CD4-positive, CD25-positive, alpha-beta regulatory T cell (primary cell): ENCODE results near the gene ZBTB7B. TPM values are rescaled to one million over a fixed set of nuclear protein-coding genes. Genes with fewer than 3 reads are reported as not detected.
"Not testable (repeated sequence)": the region's sequence is repeated elsewhere in the genome, so short reads cannot be mapped to it uniquely, and the experiment has no call there.

ENCODE experiments used
- ATAC-seq, 2 donors: fragments of 150-1000 bp; cut with Tn5 transposase; one replicate each; pipeline ENCODE4 v1.10.0; 2021; ENCODE audit warnings: low read depth in 2 of 2, moderate number of reproducible peaks in 2 of 2, moderate library complexity in 1 of 2
- DNase-seq, 3 donors: peaks; one replicate each; pipeline versions ENCODE4 v3.0.0 to v3.0.0-alpha.2; 2012 to 2022; ENCODE audit warnings: mixed read lengths in 1 of 3
- H3K27ac ChIP-seq: one replicate; pipeline ENCODE4 v1.7.0; 2013; ENCODE audit warnings: mild to moderate bottlenecking, low read length; ENCODE audit not compliant: insufficient read depth, poor library complexity, severe bottlenecking
- H3K27me3 ChIP-seq: one replicate; pipeline ENCODE4 v1.7.0; 2013; ENCODE audit warnings: low read length; ENCODE audit not compliant: control insufficient read depth, insufficient read depth
- H3K36me3 ChIP-seq: one replicate; pipeline ENCODE4 v1.7.0; 2013; ENCODE audit warnings: mild to moderate bottlenecking, low read length, moderate library complexity; ENCODE audit not compliant: control insufficient read depth, insufficient read depth
- H3K4me1 ChIP-seq: 2 replicates; pipeline ENCODE4 v1.7.0; 2013; ENCODE audit warnings: mild to moderate bottlenecking, low read length; ENCODE audit not compliant: insufficient read depth, control insufficient read depth, poor library complexity, severe bottlenecking
- H3K4me3 ChIP-seq: one replicate; pipeline ENCODE4 v1.7.0; 2013; ENCODE audit warnings: low read depth, mild to moderate bottlenecking, low read length, moderate library complexity
- H3K9me3 ChIP-seq, 2 experiments: 1 replicate in 1 of 2; 2 replicates in 1 of 2; pipeline ENCODE4 v1.7.0; 2013; ENCODE audit warnings: low read length in 2 of 2, mild to moderate bottlenecking in 1 of 2, moderate library complexity in 1 of 2; ENCODE audit not compliant: control insufficient read depth in 2 of 2
- H3K27ac Mint-ChIP-seq, 3 donors: one replicate each; pipeline ENCODE4 v1.8.0; 2020 to 2022; ENCODE audit warnings: mild to moderate bottlenecking in 3 of 3, mixed read lengths in 3 of 3, moderate library complexity in 2 of 3
- H3K27me3 Mint-ChIP-seq: one replicate; pipeline ENCODE4 v1.8.0; 2022; ENCODE audit warnings: mild to moderate bottlenecking, mixed read lengths
- H3K36me3 Mint-ChIP-seq: one replicate; pipeline ENCODE4 v1.8.0; 2020; ENCODE audit warnings: mixed read lengths
- H3K4me1 Mint-ChIP-seq, 4 donors: one replicate each; pipeline ENCODE4 v1.8.0; 2020 to 2022; ENCODE audit warnings: mixed read lengths in 4 of 4, mild to moderate bottlenecking in 1 of 4
- H3K4me3 Mint-ChIP-seq, 4 donors: one replicate each; pipeline ENCODE4 v1.8.0; 2020 to 2022; ENCODE audit warnings: mild to moderate bottlenecking in 4 of 4, mixed read lengths in 4 of 4, moderate library complexity in 3 of 4
- H3K9me3 Mint-ChIP-seq, 7 donors: one replicate each; pipeline ENCODE4 v1.8.0; 2020 to 2022; ENCODE audit warnings: mixed read lengths in 7 of 7, mild to moderate bottlenecking in 3 of 7, moderate library complexity in 2 of 7
- polyA plus RNA-seq, 4 donors: library from polyadenylated mRNA; unstranded; fragments of 300-500 nt; fragmentation: Illumina TruSeq; gene quantifications; one replicate each; pipeline ENCODE4 v1.2.3, GENCODE V29; 2021
- total RNA-seq: library from RNA; stranded (reverse); gene quantifications from one replicate; pipeline ENCODE4 v1.2.3, GENCODE V29; 2022

ZBTB7B gene
- total and polyA plus RNA-seq, 5 donors from 2014 or later = 3.7 to 68.0 (median 6.2) TPM

DNA sequence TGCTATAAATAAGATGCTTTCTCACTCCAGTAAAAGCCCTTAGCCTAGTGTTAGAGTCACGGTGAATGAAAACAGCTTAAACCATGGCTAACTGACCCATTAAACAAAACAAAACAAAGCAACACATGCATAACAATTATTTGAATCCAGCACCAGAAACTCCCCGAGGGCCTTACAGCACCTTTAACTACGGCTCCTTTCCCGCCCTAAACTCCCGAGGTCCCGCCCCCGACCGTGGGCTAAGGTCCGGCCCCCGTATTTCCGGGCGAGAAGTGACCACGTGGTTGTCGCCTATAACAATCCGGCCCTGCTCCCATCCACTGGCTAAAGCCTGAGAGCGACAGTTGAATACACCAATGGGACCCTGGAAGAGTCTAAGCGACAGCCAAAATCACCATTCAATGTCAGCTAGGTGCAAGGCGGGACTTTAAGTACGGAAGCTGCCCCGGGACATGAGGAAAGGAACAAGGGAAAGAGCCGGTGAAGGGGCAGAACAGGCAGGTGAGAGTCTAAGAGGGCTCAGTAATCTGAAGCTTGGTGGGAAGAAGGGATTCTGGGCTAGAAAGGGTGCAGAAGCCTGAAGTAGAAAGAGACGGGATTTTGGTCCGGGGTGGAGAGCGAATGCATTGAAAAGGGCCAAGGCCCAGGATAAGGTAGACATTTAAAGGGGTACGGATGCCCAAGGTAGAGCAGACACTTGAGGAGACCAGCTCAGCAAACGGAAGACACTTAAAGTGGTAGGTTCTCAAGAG lies 19.5 kb upstream of the ZBTB7B start, which contains the start of gene FLAD1:
FLAD1 (plus strand) TSS at position 448 of the 752 bp plus-strand sequence. CDS start 351 bp downstream, outside the sequence.
- Histone ChIP-seq H3K36me3 (peaks cover 5% of the 10 kb centered on the region), H3K27ac (peak within 1 kb of the TSS; percentile 85), H3K4me3 (peak within 1 kb of the TSS; percentile 98), H3K27me3 (no peaks in the 10 kb centered on the region), H3K9me3 (no peaks in the 10 kb centered on the region), H3K4me1 (peaks cover 30% of the 10 kb centered on the region)
- H3K9me3 Mint-ChIP-seq = no peaks in the 10 kb centered on the region
- peak; percentile 95 to 100 (median 95) for DNase-seq
- H3K36me3 Mint-ChIP-seq = peaks cover 3% of the 10 kb centered on the region
- H3K27me3 Mint-ChIP-seq = no peaks in the 10 kb centered on the region
- no peak within 1 kb of the TSS for H3K27ac Mint-ChIP-seq
- peaks cover 0 to 7% (median 3%) of the 10 kb centered on the region in 4 donors for H3K4me1 Mint-ChIP-seq
- peak; percentile 100 for ATAC-seq
- H3K4me3 Mint-ChIP-seq = no peak within 1 kb of the TSS

DNA sequence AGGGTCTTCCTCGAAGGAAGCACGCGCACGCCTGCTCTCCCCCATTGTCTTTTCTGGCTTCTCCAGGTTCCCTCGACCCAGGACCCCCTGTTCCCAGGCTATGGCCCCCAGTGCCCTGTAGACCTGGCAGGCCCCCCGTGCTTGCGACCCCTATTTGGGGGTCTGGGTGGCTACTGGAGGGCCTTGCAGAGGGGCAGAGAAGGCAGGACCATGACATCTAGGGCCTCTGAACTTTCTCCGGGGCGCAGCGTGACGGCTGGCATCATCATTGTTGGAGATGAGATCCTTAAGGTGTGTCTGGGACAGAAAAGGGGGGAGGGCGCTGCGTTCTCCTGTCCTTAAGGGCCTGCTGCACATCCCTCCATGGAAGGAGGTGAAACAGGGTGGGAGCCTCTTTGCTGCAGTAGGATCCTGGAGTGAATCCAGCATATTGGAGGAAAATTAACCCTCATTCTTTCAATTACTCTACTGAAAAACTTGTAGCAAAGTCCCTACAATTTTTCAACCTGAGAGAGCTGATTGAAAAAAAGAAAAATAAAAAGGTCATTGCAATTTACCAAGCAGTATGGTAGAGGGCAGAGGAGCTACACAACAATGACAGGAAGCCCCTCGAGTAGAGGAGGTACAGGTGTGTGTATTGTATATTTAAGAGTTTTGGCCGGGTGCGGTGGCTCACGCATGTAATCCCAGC lies 18.7 kb upstream of the ZBTB7B start:
- no peaks in the 10 kb centered on the region for H3K27me3 ChIP-seq
- H3K27me3 Mint-ChIP-seq = no peaks in the 10 kb centered on the region
- no peaks in the 10 kb centered on the region for H3K9me3 Mint-ChIP-seq
- H3K4me3 ChIP-seq = peak overlapping the region; percentile 98
- H3K36me3 ChIP-seq = peaks cover 12% of the 10 kb centered on the region
- ATAC-seq = no peak
- DNase-seq = no peak
- no peak overlapping the region for H3K27ac Mint-ChIP-seq
- peaks cover 8% of the 10 kb centered on the region for H3K36me3 Mint-ChIP-seq
- H3K4me1 Mint-ChIP-seq = peaks cover 0 to 13% (median 7%) of the 10 kb centered on the region in 4 donors
- H3K4me1 ChIP-seq = peaks cover 30% of the 10 kb centered on the region
- no peaks in the 10 kb centered on the region for H3K9me3 ChIP-seq
- peak overlapping the region; percentile 85 for H3K27ac ChIP-seq
- H3K4me3 Mint-ChIP-seq = no peak overlapping the region

DNA sequence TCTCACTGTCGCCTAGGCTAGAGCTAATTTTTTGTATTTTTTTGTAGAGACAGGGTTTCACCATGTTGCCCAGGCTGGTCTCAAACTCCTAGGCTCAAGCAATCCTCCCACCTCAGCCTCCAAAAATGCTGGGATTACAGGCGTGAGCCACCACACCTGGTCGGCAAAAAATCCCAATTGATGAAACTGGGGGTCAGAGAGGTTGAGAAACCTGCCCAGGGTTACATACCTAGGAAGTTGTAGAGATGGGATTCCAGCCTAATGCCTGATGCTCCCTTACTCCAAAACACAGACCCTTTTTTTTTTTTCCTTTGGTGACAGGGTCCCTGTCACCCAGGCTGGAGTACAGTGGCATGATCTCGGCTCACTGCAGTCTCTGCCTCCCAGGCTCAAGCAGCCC lies 15.9 kb upstream of the ZBTB7B start:
- H3K27ac Mint-ChIP-seq = peak overlapping the region in 1 of 3 donors; percentile 48
- not testable (repeated sequence) for H3K9me3 ChIP-seq, H3K27me3 ChIP-seq, H3K4me3 ChIP-seq, H3K9me3 Mint-ChIP-seq, H3K27ac ChIP-seq, H3K27me3 Mint-ChIP-seq, DNase-seq, ATAC-seq
- peaks cover 30% of the 10 kb centered on the region for H3K36me3 ChIP-seq
- peaks cover 10% of the 10 kb centered on the region for H3K36me3 Mint-ChIP-seq
- peaks cover 30% of the 10 kb centered on the region for H3K4me1 ChIP-seq
- peaks cover 0 to 18% (median 10%) of the 10 kb centered on the region in 4 donors for H3K4me1 Mint-ChIP-seq
- peak overlapping the region in 1 of 4 donors; percentile 43 for H3K4me3 Mint-ChIP-seq

DNA sequence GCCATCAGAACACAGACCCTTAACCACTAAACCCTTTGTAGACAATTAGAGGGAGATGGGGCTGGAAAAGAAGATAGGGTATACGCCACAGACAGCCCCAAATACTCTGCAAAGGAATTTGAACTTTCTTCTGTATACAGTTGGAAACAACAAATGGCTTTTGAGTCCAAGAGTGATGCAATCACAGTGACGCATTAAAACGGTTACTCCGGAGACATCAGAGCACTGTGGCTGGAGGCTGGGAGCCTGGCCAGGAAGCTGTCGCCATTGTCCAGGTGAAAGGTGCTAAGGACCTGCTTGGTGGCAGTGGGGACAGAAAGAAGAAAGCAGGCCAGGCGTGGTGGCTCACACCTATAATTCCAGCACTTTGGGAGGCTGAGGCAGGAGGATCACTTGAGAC lies 15.3 kb upstream of the ZBTB7B start:
- ATAC-seq (no peak), DNase-seq (no peak)
- Mint-ChIP-seq H3K27me3 (no peaks in the 10 kb centered on the region), H3K9me3 (no peaks in the 10 kb centered on the region), H3K4me1 (peaks cover 0 to 18% (median 10%) of the 10 kb centered on the region in 4 donors), H3K36me3 (peaks cover 11% of the 10 kb centered on the region), H3K4me3 (peak overlapping the region in 1 of 4 donors; percentile 43), H3K27ac (no peak overlapping the region)
- H3K9me3 ChIP-seq = no peaks in the 10 kb centered on the region
- peaks cover 27% of the 10 kb centered on the region for H3K4me1 ChIP-seq
- H3K4me3 ChIP-seq = no peak overlapping the region
- no peaks in the 10 kb centered on the region for H3K27me3 ChIP-seq
- no peak overlapping the region for H3K27ac ChIP-seq
- H3K36me3 ChIP-seq = peaks cover 30% of the 10 kb centered on the region

DNA sequence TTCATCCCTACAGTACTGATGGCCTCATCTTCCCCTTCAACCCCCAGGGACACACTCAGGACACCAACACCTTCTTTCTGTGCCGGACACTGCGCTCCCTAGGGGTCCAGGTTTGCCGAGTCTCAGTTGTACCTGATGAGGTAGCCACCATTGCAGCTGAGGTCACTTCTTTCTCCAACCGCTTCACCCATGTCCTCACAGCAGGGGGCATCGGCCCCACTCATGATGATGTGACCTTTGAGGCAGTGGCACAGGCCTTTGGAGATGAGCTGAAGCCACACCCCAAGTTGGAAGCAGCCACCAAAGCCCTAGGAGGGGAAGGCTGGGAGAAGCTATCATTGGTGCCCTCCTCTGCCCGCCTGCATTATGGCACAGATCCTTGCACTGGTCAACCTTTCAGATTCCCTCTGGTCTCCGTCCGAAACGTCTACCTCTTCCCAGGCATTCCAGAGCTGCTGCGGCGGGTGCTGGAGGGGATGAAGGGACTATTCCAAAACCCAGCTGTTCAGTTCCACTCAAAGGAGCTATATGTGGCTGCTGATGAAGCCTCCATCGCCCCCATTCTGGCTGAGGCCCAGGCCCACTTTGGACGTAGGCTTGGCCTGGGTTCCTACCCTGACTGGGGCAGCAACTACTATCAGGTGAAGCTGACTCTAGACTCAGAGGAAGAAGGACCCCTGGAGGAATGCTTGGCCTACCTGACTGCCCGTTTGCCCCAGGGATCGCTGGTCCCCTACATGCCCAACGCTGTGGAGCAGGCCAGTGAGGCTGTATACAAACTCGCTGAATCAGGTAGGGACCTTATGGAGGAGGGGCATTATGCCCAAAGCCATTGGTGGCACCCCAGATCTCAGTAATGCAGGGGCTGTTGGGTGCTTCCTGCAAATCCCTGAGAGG lies 14.3 kb upstream of the ZBTB7B start:
- Histone ChIP-seq H3K4me1 (peaks cover 20% of the 10 kb centered on the region), H3K9me3 (no peaks in the 10 kb centered on the region), H3K27me3 (no peaks in the 10 kb centered on the region), H3K4me3 (no peak overlapping the region), H3K27ac (no peak overlapping the region), H3K36me3 (peaks cover 30% of the 10 kb centered on the region)
- Mint-ChIP-seq H3K9me3 (no peaks in the 10 kb centered on the region), H3K4me3 (no peak overlapping the region), H3K27ac (no peak overlapping the region), H3K4me1 (peaks cover 0 to 18% (median 10%) of the 10 kb centered on the region in 4 donors), H3K27me3 (no peaks in the 10 kb centered on the region), H3K36me3 (peaks cover 13% of the 10 kb centered on the region)
- DNase-seq = no peak
- ATAC-seq = no peak

DNA sequence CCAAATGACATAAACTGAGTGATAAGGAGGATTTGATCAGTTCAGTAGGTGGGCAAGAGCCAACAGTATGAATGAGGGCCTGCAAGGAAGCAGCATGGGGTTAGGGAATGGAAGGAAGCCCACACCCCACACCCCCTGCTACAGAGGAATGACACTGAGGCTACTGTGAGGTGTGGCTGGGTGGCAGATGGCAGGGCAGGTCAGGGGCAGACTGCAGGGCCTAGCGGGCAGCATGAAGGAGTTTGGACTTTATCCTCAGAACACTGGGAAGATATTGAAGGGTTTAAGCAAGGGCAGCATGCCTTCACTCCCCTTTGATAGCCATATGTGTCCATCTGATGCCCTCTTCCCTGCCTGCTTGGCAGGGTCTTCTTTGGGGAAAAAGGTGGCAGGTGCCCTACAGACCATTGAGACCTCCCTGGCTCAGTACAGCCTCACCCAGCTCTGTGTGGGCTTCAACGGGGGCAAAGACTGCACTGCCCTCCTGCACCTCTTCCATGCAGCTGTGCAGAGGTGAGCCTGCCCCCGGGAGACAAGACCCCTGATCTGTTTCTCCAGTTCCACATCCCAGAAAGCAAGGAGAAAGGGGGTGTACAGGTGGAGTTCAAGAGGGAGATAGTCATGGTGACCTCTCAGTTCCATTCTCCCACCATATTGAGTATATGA lies 13.3 kb upstream of the ZBTB7B start:
- Histone ChIP-seq H3K27ac (no peak overlapping the region), H3K27me3 (no peaks in the 10 kb centered on the region), H3K4me1 (peaks cover 10% of the 10 kb centered on the region), H3K9me3 (no peaks in the 10 kb centered on the region), H3K36me3 (peaks cover 30% of the 10 kb centered on the region), H3K4me3 (no peak overlapping the region)
- Mint-ChIP-seq H3K36me3 (peaks cover 13% of the 10 kb centered on the region), H3K9me3 (no peaks in the 10 kb centered on the region), H3K4me1 (peaks cover 0 to 18% (median 7%) of the 10 kb centered on the region in 4 donors), H3K4me3 (no peak overlapping the region), H3K27me3 (no peaks in the 10 kb centered on the region), H3K27ac (peak overlapping the region in 1 of 3 donors; percentile 29)
- DNase-seq (no peak), ATAC-seq (no peak)

DNA sequence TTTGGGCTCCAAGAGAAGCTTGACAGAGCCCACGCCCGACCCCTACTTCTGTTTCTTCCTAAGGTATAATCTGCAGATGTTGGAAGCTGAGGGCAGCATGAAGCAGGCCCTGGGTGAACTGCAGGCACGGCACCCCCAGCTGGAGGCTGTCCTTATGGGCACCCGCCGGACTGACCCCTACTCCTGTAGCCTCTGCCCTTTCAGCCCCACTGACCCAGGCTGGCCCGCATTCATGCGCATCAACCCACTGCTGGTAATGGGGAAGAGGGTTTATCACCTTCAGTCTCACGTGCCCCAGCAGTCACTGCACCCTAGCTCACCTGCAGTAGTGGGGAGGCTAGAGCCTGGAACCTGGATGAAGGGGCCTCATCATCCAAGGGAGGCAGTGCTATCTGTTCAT lies 12.3 kb upstream of the ZBTB7B start:
- H3K27ac Mint-ChIP-seq = no peak overlapping the region
- Histone ChIP-seq H3K9me3 (no peaks in the 10 kb centered on the region), H3K27ac (no peak overlapping the region), H3K36me3 (peaks cover 30% of the 10 kb centered on the region), H3K27me3 (no peaks in the 10 kb centered on the region), H3K4me3 (no peak overlapping the region), H3K4me1 (peaks cover under 1% of the 10 kb centered on the region)
- H3K9me3 Mint-ChIP-seq = no peaks in the 10 kb centered on the region
- peaks cover 0 to 18% (median 7%) of the 10 kb centered on the region in 4 donors for H3K4me1 Mint-ChIP-seq
- no peak for ATAC-seq
- no peaks in the 10 kb centered on the region for H3K27me3 Mint-ChIP-seq
- peaks cover 13% of the 10 kb centered on the region for H3K36me3 Mint-ChIP-seq
- no peak overlapping the region for H3K4me3 Mint-ChIP-seq
- DNase-seq = no peak
